ENCODE results near the gene OOSP3. TPM values are rescaled to one million over a fixed set of nuclear protein-coding genes. Genes with fewer than 3 reads are reported as not detected.
"Not testable (repeated sequence)": the region's sequence is repeated elsewhere in the genome, so short reads cannot be mapped to it uniquely, and the experiment has no call there.

OOSP3 gene
- polyA plus RNA-seq (2013, experiment 1 of 2) = not detected
- not detected for polyA plus RNA-seq (2013, experiment 2 of 2)

DNA sequence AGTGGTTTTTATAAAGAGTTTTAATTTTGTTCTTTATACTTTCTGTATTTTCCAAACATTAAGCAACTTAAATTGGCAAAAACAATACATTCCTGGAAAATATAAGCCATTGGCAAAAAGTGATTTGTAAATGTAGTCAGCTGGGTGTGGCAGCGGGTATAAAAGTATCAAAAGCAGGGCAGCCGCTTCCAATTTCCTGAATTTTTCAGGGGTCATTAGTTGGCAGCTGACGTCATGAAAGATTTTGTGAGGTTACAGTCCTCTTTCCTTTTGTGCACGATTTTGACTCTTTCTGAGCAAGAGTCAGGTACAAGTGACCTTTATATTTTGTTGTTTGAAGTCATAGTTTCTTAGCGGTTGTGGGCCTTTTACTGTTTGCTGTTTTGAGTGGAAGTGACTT, at the start of gene OOSP3:
OOSP3 (plus strand) TSS at position 208 of the 400 bp plus-strand sequence; CDS start at position 235, 27 bp downstream.
- H3K9ac ChIP-seq (ENCODE audit: low read depth, low read length) = no peak within 1 kb of the TSS
- 86% methylated on average over 5 of the region's 5 CpGs for WGBS
- no peak within 1 kb of the TSS; the same call in 1 of the 2 replicates for H3K27ac ChIP-seq (ENCODE audit: low read depth, low read length)
- H3K36me3 ChIP-seq (ENCODE audit: insufficient read depth, low read length) = no peaks in the 10 kb centered on the region
- H3K4me3 ChIP-seq (ENCODE audit: low read length) = no peak within 1 kb of the TSS
- H3K27me3 ChIP-seq (ENCODE audit: insufficient read depth, low read length) = no peaks in the 10 kb centered on the region
- H3K4me1 ChIP-seq (ENCODE audit: insufficient read depth, low read length) = peaks cover 12% of the 10 kb centered on the region
- no peaks in the 10 kb centered on the region for H3K9me3 ChIP-seq (ENCODE audit: insufficient read depth, low read depth, low read length)

DNA sequence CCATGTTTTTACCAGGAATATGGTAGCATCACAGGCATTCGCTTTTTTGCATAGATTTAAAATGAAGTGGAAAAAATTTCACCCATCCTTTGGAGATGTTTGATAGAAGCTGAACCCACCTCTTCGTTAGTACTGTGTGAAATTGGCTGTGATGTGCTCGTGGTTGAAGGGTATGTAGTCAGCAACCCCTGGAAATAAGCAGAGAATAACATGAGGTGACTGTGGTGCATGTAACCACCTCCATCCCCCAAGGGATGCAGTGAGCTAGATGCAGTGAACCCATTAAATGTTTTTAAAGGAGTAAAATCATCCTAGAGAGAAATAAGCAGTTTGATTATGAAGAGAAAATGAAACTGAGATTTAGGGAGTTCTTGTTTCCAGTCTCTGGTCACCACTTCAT, 49.2 kb upstream of the OOSP3 start:
- WGBS = 91% methylated on average over 3 of the region's 3 CpGs
- H3K4me1 ChIP-seq (ENCODE audit: insufficient read depth, low read length) = no peaks in the 10 kb centered on the region
- no peaks in the 10 kb centered on the region for H3K36me3 ChIP-seq (ENCODE audit: insufficient read depth, low read length)
- H3K27ac ChIP-seq (ENCODE audit: low read depth, low read length) = no peak overlapping the region
- no peaks in the 10 kb centered on the region for H3K9me3 ChIP-seq (ENCODE audit: insufficient read depth, low read depth, low read length)
- H3K27me3 ChIP-seq (ENCODE audit: insufficient read depth, low read length) = no peaks in the 10 kb centered on the region
- H3K4me3 ChIP-seq (ENCODE audit: low read length) = no peak overlapping the region
- H3K9ac ChIP-seq (ENCODE audit: low read depth, low read length) = no peak overlapping the region

DNA sequence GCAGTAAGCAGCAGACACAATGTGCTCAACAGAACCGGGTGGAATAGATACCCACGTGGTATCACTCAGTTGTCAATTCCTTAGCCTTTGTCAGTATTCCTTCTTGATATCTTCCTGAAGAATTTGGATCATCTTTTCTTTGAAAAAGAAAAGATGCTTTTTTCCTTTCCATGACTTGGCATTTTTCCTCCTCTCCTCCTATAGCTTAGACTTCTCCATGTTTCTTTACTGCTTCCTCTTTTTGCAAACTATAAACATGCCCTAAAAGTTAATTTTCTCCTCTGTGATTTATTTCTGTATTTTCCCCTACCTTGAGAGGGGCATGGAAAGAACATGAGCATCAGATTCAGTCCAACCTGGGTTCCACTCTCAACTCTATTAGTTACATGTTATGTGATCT, 45.0 kb upstream of the OOSP3 start:
- 88% methylated on average over 2 of the region's 2 CpGs for WGBS
- H3K27ac ChIP-seq (ENCODE audit: low read depth, low read length) = no peak overlapping the region

GRCh38 chr11:59839615-59840014, 39.0 kb upstream of the OOSP3 start:
- Histone ChIP-seq H3K9me3 (ENCODE audit: insufficient read depth, low read depth, low read length) (no peaks in the 10 kb centered on the region), H3K4me1 (ENCODE audit: insufficient read depth, low read length) (no peaks in the 10 kb centered on the region), H3K4me3 (ENCODE audit: low read length) (no peak overlapping the region), H3K9ac (ENCODE audit: low read depth, low read length) (no peak overlapping the region), H3K27me3 (ENCODE audit: insufficient read depth, low read length) (no peaks in the 10 kb centered on the region), H3K27ac (ENCODE audit: low read depth, low read length) (no peak overlapping the region), H3K36me3 (ENCODE audit: insufficient read depth, low read length) (no peaks in the 10 kb centered on the region)

More for the DNA sequence above, 45.0 kb upstream of the OOSP3 start:
- Histone ChIP-seq H3K27me3 (ENCODE audit: insufficient read depth, low read length) (no peaks in the 10 kb centered on the region), H3K4me3 (ENCODE audit: low read length) (no peak overlapping the region), H3K36me3 (ENCODE audit: insufficient read depth, low read length) (no peaks in the 10 kb centered on the region), H3K9ac (ENCODE audit: low read depth, low read length) (no peak overlapping the region), H3K4me1 (ENCODE audit: insufficient read depth, low read length) (no peaks in the 10 kb centered on the region), H3K9me3 (ENCODE audit: insufficient read depth, low read depth, low read length) (no peaks in the 10 kb centered on the region)

GRCh38 chr11:59841514-59841913, 37.1 kb upstream of the OOSP3 start:
- Histone ChIP-seq H3K9me3 (ENCODE audit: insufficient read depth, low read depth, low read length) (no peaks in the 10 kb centered on the region), H3K9ac (ENCODE audit: low read depth, low read length) (no peak overlapping the region), H3K36me3 (ENCODE audit: insufficient read depth, low read length) (no peaks in the 10 kb centered on the region), H3K4me1 (ENCODE audit: insufficient read depth, low read length) (peaks cover 7% of the 10 kb centered on the region; the same call in 1 of the 2 replicates), H3K27ac (ENCODE audit: low read depth, low read length) (no peak overlapping the region), H3K4me3 (ENCODE audit: low read length) (no peak overlapping the region), H3K27me3 (ENCODE audit: insufficient read depth, low read length) (no peaks in the 10 kb centered on the region)
- WGBS = 90% methylated on average over 2 of the region's 2 CpGs

GRCh38 chr11:59842316-59842715, 36.3 kb upstream of the OOSP3 start:
- WGBS = 93% methylated on average over 12 of the region's 12 CpGs
- Histone ChIP-seq H3K4me1 (ENCODE audit: insufficient read depth, low read length) (peaks cover 7% of the 10 kb centered on the region; the same call in 1 of the 2 replicates), H3K36me3 (ENCODE audit: insufficient read depth, low read length) (no peaks in the 10 kb centered on the region), H3K9ac (ENCODE audit: low read depth, low read length) (no peak overlapping the region), H3K4me3 (ENCODE audit: low read length) (no peak overlapping the region), H3K9me3 (ENCODE audit: insufficient read depth, low read depth, low read length) (no peaks in the 10 kb centered on the region), H3K27ac (ENCODE audit: low read depth, low read length) (no peak overlapping the region), H3K27me3 (ENCODE audit: insufficient read depth, low read length) (no peaks in the 10 kb centered on the region)

DNA sequence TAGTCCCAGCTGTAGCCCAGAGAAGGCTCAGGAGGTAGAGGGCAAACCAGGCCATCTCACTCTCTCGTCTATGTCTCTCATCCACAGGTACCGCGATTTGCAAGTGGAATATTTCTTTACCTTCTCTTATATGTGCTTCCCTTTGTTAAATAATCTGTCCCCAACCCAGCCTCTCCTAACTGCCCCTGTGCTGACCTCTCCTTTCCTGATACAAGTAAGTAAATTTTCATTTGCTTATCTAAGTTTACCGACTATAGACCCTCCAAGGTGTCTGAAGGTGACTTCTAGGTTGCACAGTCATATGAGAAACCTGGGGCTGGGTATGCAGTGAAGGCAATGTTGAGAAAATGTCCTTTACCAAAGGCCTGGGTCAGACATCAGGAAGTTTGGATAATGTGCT, 33.2 kb upstream of the OOSP3 start, which contains the start of gene CBLIF:
CBLIF (minus strand) TSS at position 101 of the 400 bp plus-strand sequence; CDS start at position 55, 46 bp downstream.
- H3K9me3 ChIP-seq (ENCODE audit: insufficient read depth, low read depth, low read length) = no peaks in the 10 kb centered on the region
- WGBS = 91% methylated on average over 4 of the region's 4 CpGs

DNA sequence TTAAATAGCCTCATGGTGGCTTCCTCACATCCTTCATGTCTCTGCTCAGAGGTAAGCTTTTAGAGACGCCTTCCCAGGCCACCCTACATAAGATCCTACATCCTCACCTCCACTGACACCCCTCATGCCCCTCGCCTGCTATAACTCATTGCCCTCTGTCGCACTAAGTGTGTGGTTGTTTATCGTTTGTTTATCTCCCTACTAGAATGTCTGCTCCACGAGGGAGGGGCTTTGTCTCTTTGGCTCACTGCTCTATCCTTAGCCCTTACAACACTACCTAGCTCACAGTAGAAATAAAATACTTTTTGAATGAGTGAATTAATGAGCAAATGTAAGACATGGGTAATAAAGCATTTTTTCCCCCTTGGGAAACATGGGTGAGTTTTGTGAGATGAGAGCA, 32.0 kb upstream of the OOSP3 start:
- Histone ChIP-seq H3K36me3 (ENCODE audit: insufficient read depth, low read length) (no peaks in the 10 kb centered on the region), H3K27ac (ENCODE audit: low read depth, low read length) (no peak overlapping the region), H3K4me3 (ENCODE audit: low read length) (no peak overlapping the region), H3K4me1 (ENCODE audit: insufficient read depth, low read length) (peaks cover 7% of the 10 kb centered on the region; the same call in 1 of the 2 replicates), H3K9ac (ENCODE audit: low read depth, low read length) (no peak overlapping the region), H3K27me3 (ENCODE audit: insufficient read depth, low read length) (no peaks in the 10 kb centered on the region), H3K9me3 (ENCODE audit: insufficient read depth, low read depth, low read length) (no peaks in the 10 kb centered on the region)
- WGBS = 94% methylated on average over 4 of the region's 5 CpGs

More for the DNA sequence above, 33.2 kb upstream of the OOSP3 start, which contains the start of gene CBLIF:
- H3K27ac ChIP-seq (ENCODE audit: low read depth, low read length) = no peak within 1 kb of the TSS
- H3K4me3 ChIP-seq (ENCODE audit: low read length) = no peak within 1 kb of the TSS
- no peaks in the 10 kb centered on the region for H3K27me3 ChIP-seq (ENCODE audit: insufficient read depth, low read length)
- H3K36me3 ChIP-seq (ENCODE audit: insufficient read depth, low read length) = no peaks in the 10 kb centered on the region
- no peak within 1 kb of the TSS for H3K9ac ChIP-seq (ENCODE audit: low read depth, low read length)
- peaks cover 7% of the 10 kb centered on the region; the same call in 1 of the 2 replicates for H3K4me1 ChIP-seq (ENCODE audit: insufficient read depth, low read length)

- no peak overlapping the region for H3K9ac ChIP-seq (ENCODE audit: low read depth, low read length)
- H3K27me3 ChIP-seq (ENCODE audit: insufficient read depth, low read length) = no peaks in the 10 kb centered on the region
Observed at GRCh38 chr11:59847626-59848025, 31.0 kb upstream of the OOSP3 start.

DNA sequence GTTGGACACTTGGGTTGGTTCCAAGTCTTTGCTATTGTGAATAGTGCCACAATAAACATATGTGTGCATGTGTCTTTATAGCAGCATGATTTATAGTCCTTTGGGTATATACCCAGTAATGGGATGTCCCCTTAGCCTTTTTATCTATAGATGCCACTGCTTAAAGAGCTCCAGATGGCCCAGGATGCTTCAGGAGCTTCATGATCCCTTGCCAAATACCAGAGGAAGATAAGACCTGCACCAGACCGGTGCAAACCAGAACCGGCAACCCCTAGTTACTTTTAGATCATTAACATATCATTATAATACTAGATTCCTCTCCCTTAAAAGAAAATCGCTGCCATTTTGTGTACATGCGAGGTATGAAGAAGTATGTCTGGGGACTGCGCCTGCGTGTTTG, 30.1 kb upstream of the OOSP3 start:
- not testable (repeated sequence) for H3K9me3 ChIP-seq (ENCODE audit: insufficient read depth, low read depth, low read length); H3K9ac ChIP-seq (ENCODE audit: low read depth, low read length); H3K36me3 ChIP-seq (ENCODE audit: insufficient read depth, low read length); H3K27me3 ChIP-seq (ENCODE audit: insufficient read depth, low read length); H3K4me3 ChIP-seq (ENCODE audit: low read length); H3K4me1 ChIP-seq (ENCODE audit: insufficient read depth, low read length); H3K27ac ChIP-seq (ENCODE audit: low read depth, low read length)
- WGBS = 98% methylated on average over 6 of the region's 6 CpGs

More at GRCh38 chr11:59847626-59848025, 31.0 kb upstream of the OOSP3 start:
- no peaks in the 10 kb centered on the region for H3K36me3 ChIP-seq (ENCODE audit: insufficient read depth, low read length)
- WGBS = 94% methylated on average over 3 of the region's 3 CpGs
- H3K4me3 ChIP-seq (ENCODE audit: low read length) = no peak overlapping the region
- H3K4me1 ChIP-seq (ENCODE audit: insufficient read depth, low read length) = peaks cover 7% of the 10 kb centered on the region; the same call in 1 of the 2 replicates
- no peaks in the 10 kb centered on the region for H3K9me3 ChIP-seq (ENCODE audit: insufficient read depth, low read depth, low read length)
- no peak overlapping the region for H3K27ac ChIP-seq (ENCODE audit: low read depth, low read length)

- Histone ChIP-seq H3K4me3 (ENCODE audit: low read length) (no peak overlapping the region), H3K27ac (ENCODE audit: low read depth, low read length) (no peak overlapping the region), H3K4me1 (ENCODE audit: insufficient read depth, low read length) (peaks cover 7% of the 10 kb centered on the region; the same call in 1 of the 2 replicates), H3K36me3 (ENCODE audit: insufficient read depth, low read length) (no peaks in the 10 kb centered on the region), H3K9me3 (ENCODE audit: insufficient read depth, low read depth, low read length) (no peaks in the 10 kb centered on the region), H3K27me3 (ENCODE audit: insufficient read depth, low read length) (no peaks in the 10 kb centered on the region), H3K9ac (ENCODE audit: low read depth, low read length) (no peak overlapping the region)
- WGBS = 95% methylated on average over 2 of the region's 2 CpGs
Observed at GRCh38 chr11:59849129-59849528, 29.5 kb upstream of the OOSP3 start.

- WGBS = 91% methylated on average over 2 of the region's 2 CpGs
- H3K4me1 ChIP-seq (ENCODE audit: insufficient read depth, low read length); H3K4me3 ChIP-seq (ENCODE audit: low read length): not testable (repeated sequence)
Observed at GRCh38 chr11:59849551-59849950, 29.0 kb upstream of the OOSP3 start.

More at GRCh38 chr11:59849551-59849950, 29.0 kb upstream of the OOSP3 start:
- not testable (repeated sequence) for H3K27ac ChIP-seq (ENCODE audit: low read depth, low read length); H3K36me3 ChIP-seq (ENCODE audit: insufficient read depth, low read length); H3K9ac ChIP-seq (ENCODE audit: low read depth, low read length); H3K27me3 ChIP-seq (ENCODE audit: insufficient read depth, low read length); H3K9me3 ChIP-seq (ENCODE audit: insufficient read depth, low read depth, low read length)

Data from HUES64 (cell line).